Neural crest cell (in vitro differentiated cells): ENCODE results near the gene AXIN1. TPM values are rescaled to one million over a fixed set of nuclear protein-coding genes. Genes with fewer than 3 reads are reported as not detected.

ENCODE experiments used
- DNase-seq: peaks from one replicate; pipeline ENCODE4 v3.0.0; 2021; ENCODE audit warnings: low read depth, mixed read lengths, low spot score
- H3K27ac Mint-ChIP-seq: one replicate; pipeline ENCODE4 v1.8.0; 2021; ENCODE audit warnings: mild to moderate bottlenecking, mixed read lengths; ENCODE audit not compliant: unreplicated experiment
- H3K27me3 Mint-ChIP-seq: 2 replicates; pipeline ENCODE4 v1.8.0; 2021; ENCODE audit warnings: low read depth, mild to moderate bottlenecking, mixed read lengths
- H3K36me3 Mint-ChIP-seq: 2 replicates; pipeline ENCODE4 v1.8.0; 2021; ENCODE audit warnings: low read depth, mild to moderate bottlenecking, mixed read lengths
- H3K4me1 Mint-ChIP-seq: 2 replicates; pipeline ENCODE4 v1.8.0; 2021; ENCODE audit warnings: mixed read lengths
- H3K4me3 Mint-ChIP-seq: one replicate; pipeline ENCODE4 v1.8.0; 2021; ENCODE audit warnings: mild to moderate bottlenecking, mixed read lengths
- H3K9me3 Mint-ChIP-seq: 2 replicates; pipeline ENCODE4 v1.8.0; 2021; ENCODE audit warnings: mixed read lengths
- CTCF ChIP-seq: fragments of 200-600 bp; sonication (generic); conservative IDR thresholded peaks from 2 replicates; pipeline ENCODE4 v1.5.0; 2021; ENCODE audit warnings: antibody characterized with exemption, mild to moderate bottlenecking
- total RNA-seq: library from RNA; stranded (reverse); gene quantifications from 2 replicates; pipeline ENCODE4 v1.2.1, GENCODE V29; 2021

The AXIN1 gene
- total RNA-seq, 1 donor from 2014 or later: 38.2 TPM

GRCh38 chr16:324201-324450, 28.4 kb downstream of the AXIN1 start:
- Mint-ChIP-seq H3K27ac (no peak overlapping the region), H3K27me3 (no peaks in the 10 kb centered on the region), H3K36me3 (no peaks in the 10 kb centered on the region), H3K9me3 (no peaks in the 10 kb centered on the region), H3K4me3 (no peak overlapping the region), H3K4me1 (peaks cover 6% of the 10 kb centered on the region)
- no peak for DNase-seq
- no peak for TF ChIP-seq CTCF

- no peak for TF ChIP-seq CTCF
- no peaks in the 10 kb centered on the region for H3K27me3 Mint-ChIP-seq
- H3K4me1 Mint-ChIP-seq: peaks cover 20% of the 10 kb centered on the region
- no peak overlapping the region for H3K4me3 Mint-ChIP-seq
- H3K9me3 Mint-ChIP-seq: no peaks in the 10 kb centered on the region
- no peaks in the 10 kb centered on the region for H3K36me3 Mint-ChIP-seq
- H3K27ac Mint-ChIP-seq: no peak overlapping the region
- no peak for DNase-seq
Observed at GRCh38 chr16:322476-323143, 29.9 kb downstream of the AXIN1 start.

GRCh38 chr16:321532-321931, 31.0 kb downstream of the AXIN1 start:
- TF ChIP-seq CTCF: no peak
- Mint-ChIP-seq H3K9me3 (no peaks in the 10 kb centered on the region), H3K27me3 (no peaks in the 10 kb centered on the region), H3K4me1 (peaks cover 18% of the 10 kb centered on the region), H3K4me3 (no peak overlapping the region), H3K27ac (peak overlapping the region; percentile 75), H3K36me3 (no peaks in the 10 kb centered on the region)
- DNase-seq: no peak

GRCh38 chr16:320206-320605, 32.3 kb downstream of the AXIN1 start:
- no peaks in the 10 kb centered on the region for H3K36me3 Mint-ChIP-seq
- TF ChIP-seq CTCF: no peak
- H3K4me3 Mint-ChIP-seq: no peak overlapping the region
- H3K27me3 Mint-ChIP-seq: no peaks in the 10 kb centered on the region
- DNase-seq: no peak
- H3K27ac Mint-ChIP-seq: no peak overlapping the region
- no peaks in the 10 kb centered on the region for H3K9me3 Mint-ChIP-seq
- H3K4me1 Mint-ChIP-seq: peaks cover 22% of the 10 kb centered on the region

GRCh38 chr16:318628-319027, 33.9 kb downstream of the AXIN1 start:
- Mint-ChIP-seq H3K4me3 (no peak overlapping the region), H3K27ac (peak overlapping the region; percentile 86), H3K36me3 (no peaks in the 10 kb centered on the region), H3K9me3 (no peaks in the 10 kb centered on the region), H3K27me3 (no peaks in the 10 kb centered on the region), H3K4me1 (peaks cover 22% of the 10 kb centered on the region)
- peak; percentile 46 for TF ChIP-seq CTCF
- DNase-seq: peak; percentile 15

GRCh38 chr16:317583-317982, 34.9 kb downstream of the AXIN1 start:
- no peaks in the 10 kb centered on the region for H3K27me3 Mint-ChIP-seq
- no peaks in the 10 kb centered on the region for H3K9me3 Mint-ChIP-seq
- TF ChIP-seq CTCF: no peak
- no peak for DNase-seq
- H3K36me3 Mint-ChIP-seq: no peaks in the 10 kb centered on the region
- H3K4me3 Mint-ChIP-seq: no peak overlapping the region
- H3K4me1 Mint-ChIP-seq: peaks cover 22% of the 10 kb centered on the region
- H3K27ac Mint-ChIP-seq: no peak overlapping the region
